HG02571 (cell line): Measurements from ENCODE around the gene MEIS2.

ENCODE experiments used
- ATAC-seq: cut with Tn5 transposase; IDR thresholded peaks from one replicate; pipeline ENCODE4 v1.9.1; 2021; ENCODE audit warnings: mild to moderate bottlenecking, moderate library complexity; ENCODE audit not compliant: unreplicated experiment

Gene MEIS2

GRCh38 chr15:37100109-37100965 lies at the start of gene MEIS2:
TSS of gene MEIS2 (minus strand) at chr15:37100549. CDS start at chr15:37099466, 1,083 bp downstream.
- ATAC-seq, result peak; percentile 39

- no peak for ATAC-seq
These were observed 48.8 kb upstream of the MEIS2 start for GRCh38 chr15:37149146-37149545.

- ATAC-seq, result no peak
These were observed 48.4 kb upstream of the MEIS2 start for GRCh38 chr15:37148714-37149113.

- ATAC-seq, result no peak
These were observed 43.0 kb upstream of the MEIS2 start for GRCh38 chr15:37143351-37143750.

GRCh38 chr15:37142371-37142770 lies 42.0 kb upstream of the MEIS2 start:
- ATAC-seq, result no peak

- ATAC-seq, result no peak
These were observed 40.2 kb upstream of the MEIS2 start for GRCh38 chr15:37140531-37141058.

- no peak for ATAC-seq
These were observed 38.4 kb upstream of the MEIS2 start for GRCh38 chr15:37138591-37139215.

- no peak for ATAC-seq
These were observed 36.9 kb upstream of the MEIS2 start for GRCh38 chr15:37137221-37137620.

GRCh38 chr15:37136666-37137065 lies 36.3 kb upstream of the MEIS2 start:
- no peak for ATAC-seq

GRCh38 chr15:37135225-37135624 lies 34.9 kb upstream of the MEIS2 start:
- ATAC-seq, result no peak

GRCh38 chr15:37134699-37135131 lies 34.4 kb upstream of the MEIS2 start:
- no peak for ATAC-seq

GRCh38 chr15:37134244-37134643 lies 33.9 kb upstream of the MEIS2 start:
- no peak for ATAC-seq

GRCh38 chr15:37133602-37134001 lies 33.3 kb upstream of the MEIS2 start:
- ATAC-seq, result no peak

- ATAC-seq, result no peak
These were observed 32.6 kb upstream of the MEIS2 start for GRCh38 chr15:37132826-37133417.

GRCh38 chr15:37131621-37132020 lies 31.3 kb upstream of the MEIS2 start:
- no peak for ATAC-seq

GRCh38 chr15:37130356-37130755 lies 30.0 kb upstream of the MEIS2 start:
- no peak for ATAC-seq

GRCh38 chr15:37125143-37125542 lies 24.8 kb upstream of the MEIS2 start:
- no peak for ATAC-seq

GRCh38 chr15:37124331-37124730 lies 24.0 kb upstream of the MEIS2 start:
- ATAC-seq, result no peak

GRCh38 chr15:37122703-37123102 lies 22.4 kb upstream of the MEIS2 start:
- no peak for ATAC-seq

- no peak for ATAC-seq
These were observed 21.1 kb upstream of the MEIS2 start for GRCh38 chr15:37121492-37121891.

GRCh38 chr15:37117030-37117429 lies 16.7 kb upstream of the MEIS2 start:
- ATAC-seq, result no peak

GRCh38 chr15:37115538-37115937 lies 15.2 kb upstream of the MEIS2 start:
- ATAC-seq, result no peak
